Kidney (tissue), 14 donors: ENCODE results near the gene DIS3L2. TPM values are rescaled to one million over a fixed set of nuclear protein-coding genes. Genes with fewer than 3 reads are reported as not detected.

Experiments
- DNase-seq, 5 donors: peaks; one replicate each; pipeline ENCODE4 v3.0.0-alpha.2; 2013 to 2020
- FAIRE-seq: peaks from 2 replicates; lab custom pipeline; 2012; peaks lifted over from hg19 to GRCh38; lab: Jason Lieb, UNC
- H3K27ac ChIP-seq, 2 donors: one replicate each; pipeline ENCODE4 v1.7.0; 2013; ENCODE audit warnings: low read depth in 2 of 2, low read length in 2 of 2, inconsistent platforms in 1 of 2
- H3K27me3 ChIP-seq: one replicate; pipeline ENCODE4 v1.7.1; 2013; ENCODE audit warnings: low read length, inconsistent platforms; ENCODE audit not compliant: control insufficient read depth, insufficient read depth
- H3K36me3 ChIP-seq, 3 donors: one replicate each; pipeline versions ENCODE4 v1.7.0 to v1.7.1; 2013; ENCODE audit warnings: low read length in 3 of 3, control low read depth in 1 of 3, inconsistent platforms in 1 of 3; ENCODE audit not compliant: insufficient read depth in 3 of 3, control insufficient read depth in 2 of 3
- H3K4me1 ChIP-seq, 3 donors: one replicate each; pipeline versions ENCODE4 v1.7.0 to v1.7.1; 2013; ENCODE audit warnings: low read length in 3 of 3, inconsistent platforms in 1 of 3, low read depth in 1 of 3; ENCODE audit not compliant: control insufficient read depth in 2 of 3, insufficient read depth in 2 of 3
- H3K4me3 ChIP-seq, 3 donors: one replicate each; pipeline versions ENCODE4 v1.7.0 to v1.8.1; 2013; ENCODE audit warnings: low read length in 3 of 3, control low read depth in 1 of 3, inconsistent platforms in 1 of 3
- H3K9ac ChIP-seq, 3 donors: one replicate each; pipeline versions ENCODE4 v1.7.0 to v1.7.1; 2013; ENCODE audit warnings: low read length in 3 of 3, control low read depth in 1 of 3, inconsistent platforms in 1 of 3
- H3K9me3 ChIP-seq, 3 donors: one replicate each; pipeline versions ENCODE4 v1.7.0 to v1.7.1; 2013; ENCODE audit warnings: low read length in 3 of 3, control low read depth in 1 of 3, inconsistent platforms in 1 of 3; ENCODE audit not compliant: control insufficient read depth in 2 of 3, insufficient read depth in 1 of 3
- CTCF ChIP-seq: IDR thresholded peaks from 3 replicates; pipeline ENCODE4 v1.5.1; 2012; ENCODE audit warnings: mild to moderate bottlenecking, moderate library complexity, borderline replicate concordance; ENCODE audit not compliant: insufficient read depth; ENCODE audit errors: extremely low read depth
- intact Hi-C: fragments of 100-400 bp; cut with DNase I; formaldehyde crosslinking; loops from one replicate; pipeline ENCODE4 v1.11.1; 2022
- polyA plus RNA-seq: library from polyadenylated mRNA; stranded (reverse); fragments of 350-450 nt; fragmentation: Illumina TruSeq; extraction: RNeasy Lipid Tissue Mini Kit (QIAGEN cat#74804); gene quantifications from one replicate; pipeline ENCODE4 v1.2.3, GENCODE V29; 2014; ENCODE audit warnings: low read depth, low replicate concordance; ENCODE audit not compliant: insufficient read depth
- total RNA-seq: library from RNA; stranded (reverse); fragmentation: NEBNext Ultra II Directional; extraction: Animal tissue kit (Norgen Biotek cat#: 25700); gene quantifications from one replicate; pipeline ENCODE4 v1.2.1, GENCODE V29; 2021
- donor health status: control.
- donor health status: control.
- donor health status: control.
- donor health status: control.
- donor health status: control.
- donor health status: DM: yes; HTN: yes; CAD: no.
- donor health status: Normal renal cell carcinoma (clear cell type).

The DIS3L2 gene
- total and polyA plus RNA-seq, 2 donors from 2014 or later = 12.3 to 47.7 TPM

- intact Hi-C loops = no loop called here
Observed at GRCh38 chr2:232138441-232138840, 176.9 kb downstream of the DIS3L2 start.

GRCh38 chr2:232139171-232139594 is 177.7 kb downstream of the DIS3L2 start:
- no peak overlapping the region for H3K9ac ChIP-seq
- intact Hi-C loops = no loop called here
- no peak for TF ChIP-seq CTCF
- no peaks in the 10 kb centered on the region for H3K4me1 ChIP-seq
- H3K9me3 ChIP-seq = no peaks in the 10 kb centered on the region
- no peak overlapping the region for H3K27ac ChIP-seq
- DNase-seq (no peak), FAIRE-seq (no peak)
- H3K4me3 ChIP-seq = no peak overlapping the region
- H3K27me3 ChIP-seq = no peaks in the 10 kb centered on the region
- peaks cover 0 to 3% (median 0%) of the 10 kb centered on the region in 3 donors for H3K36me3 ChIP-seq

More at GRCh38 chr2:232138441-232138840, 176.9 kb downstream of the DIS3L2 start:
- DNase-seq = no peak
- Histone ChIP-seq H3K9ac (no peak overlapping the region), H3K36me3 (peaks cover 0 to 3% (median 0%) of the 10 kb centered on the region in 3 donors), H3K4me1 (no peaks in the 10 kb centered on the region), H3K9me3 (no peaks in the 10 kb centered on the region), H3K27ac (no peak overlapping the region), H3K4me3 (no peak overlapping the region), H3K27me3 (no peaks in the 10 kb centered on the region)
- no peak for TF ChIP-seq CTCF
- FAIRE-seq = no peak

GRCh38 chr2:232139786-232140562 is 178.5 kb downstream of the DIS3L2 start:
- Histone ChIP-seq H3K27ac (no peak overlapping the region), H3K9ac (no peak overlapping the region), H3K4me3 (no peak overlapping the region), H3K9me3 (no peaks in the 10 kb centered on the region), H3K4me1 (no peaks in the 10 kb centered on the region), H3K27me3 (no peaks in the 10 kb centered on the region), H3K36me3 (peaks cover 0 to 3% (median 0%) of the 10 kb centered on the region in 3 donors)
- intact Hi-C loops = no loop called here
- no peak for TF ChIP-seq CTCF
- FAIRE-seq (no peak), DNase-seq (no peak)
